ENCODE results near the gene RNF144A.

Gene RNF144A

GRCh38 chr2:6929196-6929819, 12.1 kb downstream of the RNF144A start:
- TF ChIP-seq CTCF (IDR thresholded peaks at IDR 0.05; ENCODE audit: low read depth, low read length), result no peak
- H3K4me3 ChIP-seq (ENCODE audit: low read depth, low read length), result no peak overlapping the region

GRCh38 chr2:6930923-6931647, 13.9 kb downstream of the RNF144A start:
- no peak overlapping the region for H3K4me3 ChIP-seq (ENCODE audit: low read depth, low read length)
- no peak for TF ChIP-seq CTCF (IDR thresholded peaks at IDR 0.05; ENCODE audit: low read depth, low read length)

- no peak for TF ChIP-seq CTCF (IDR thresholded peaks at IDR 0.05; ENCODE audit: low read depth, low read length)
- no peak overlapping the region for H3K4me3 ChIP-seq (ENCODE audit: low read depth, low read length)
These were observed 14.5 kb downstream of the RNF144A start for GRCh38 chr2:6931753-6932152.

GRCh38 chr2:6932206-6932605, 15.0 kb downstream of the RNF144A start:
- TF ChIP-seq CTCF (IDR thresholded peaks at IDR 0.05; ENCODE audit: low read depth, low read length), result no peak
- H3K4me3 ChIP-seq (ENCODE audit: low read depth, low read length), result no peak overlapping the region

GRCh38 chr2:6932828-6933227, 15.6 kb downstream of the RNF144A start:
- H3K4me3 ChIP-seq (ENCODE audit: low read depth, low read length), result no peak overlapping the region
- TF ChIP-seq CTCF (IDR thresholded peaks at IDR 0.05; ENCODE audit: low read depth, low read length), result no peak

- no peak overlapping the region for H3K4me3 ChIP-seq (ENCODE audit: low read depth, low read length)
- TF ChIP-seq CTCF (IDR thresholded peaks at IDR 0.05; ENCODE audit: low read depth, low read length), result no peak
These were observed 16.7 kb downstream of the RNF144A start for GRCh38 chr2:6933911-6934310.

- H3K4me3 ChIP-seq (ENCODE audit: low read depth, low read length), result no peak overlapping the region
- no peak for TF ChIP-seq CTCF (IDR thresholded peaks at IDR 0.05; ENCODE audit: low read depth, low read length)
These were observed 17.1 kb downstream of the RNF144A start for GRCh38 chr2:6934345-6934744.

All from WI38 (cell line).